C4-2B (cell line): ENCODE results near the gene NAPB.

Experiments used
- H3K27ac ChIP-seq: fragments of 450-650 bp; 2 replicates; pipeline ENCODE4 v1.5.1; 2017
- CTCF ChIP-seq: fragments of 450-650 bp; conservative IDR thresholded peaks from 2 replicates; pipeline ENCODE4 v1.5.1; 2017; ENCODE audit warnings: mild to moderate bottlenecking
- ZFX ChIP-seq: fragments of 450-650 bp; IDR thresholded peaks from 2 replicates; pipeline ENCODE4 v1.6.1; 2017

Gene NAPB

GRCh38 chr20:23339986-23340385 lies 81.3 kb downstream of the NAPB start:
- no peak overlapping the region for H3K27ac ChIP-seq
- TF ChIP-seq ZFX: no peak
- TF ChIP-seq CTCF: no peak

GRCh38 chr20:23337312-23337711 lies 84.0 kb downstream of the NAPB start:
- no peak for TF ChIP-seq CTCF
- no peak for TF ChIP-seq ZFX
- H3K27ac ChIP-seq: peak overlapping the region; percentile 34; the same call in 1 of the 2 replicates

GRCh38 chr20:23336476-23336875 lies 84.8 kb downstream of the NAPB start:
- no peak overlapping the region; the same call in 1 of the 2 replicates for H3K27ac ChIP-seq
- TF ChIP-seq CTCF: no peak
- TF ChIP-seq ZFX: no peak

- TF ChIP-seq ZFX (no peak), CTCF (no peak)
- no peak overlapping the region for H3K27ac ChIP-seq
Measured at GRCh38 chr20:23335521-23335920, 85.8 kb downstream of the NAPB start.

- no peak for TF ChIP-seq ZFX
- TF ChIP-seq CTCF: no peak
- H3K27ac ChIP-seq: no peak overlapping the region
Measured at GRCh38 chr20:23334111-23334510, 87.2 kb downstream of the NAPB start.

- TF ChIP-seq ZFX (no peak), CTCF (no peak)
- H3K27ac ChIP-seq: no peak overlapping the region
Measured at GRCh38 chr20:23332467-23332866, 88.8 kb downstream of the NAPB start.

GRCh38 chr20:23331450-23332350 lies 89.6 kb downstream of the NAPB start:
- TF ChIP-seq ZFX: no peak
- TF ChIP-seq CTCF: no peak
- no peak overlapping the region for H3K27ac ChIP-seq
